HG02840 (cell line): ENCODE data around the gene LIN28B.
"Not testable (repeated sequence)": the region's sequence is repeated elsewhere in the genome, so short reads cannot be mapped to it uniquely, and the experiment has no call there.

Source experiments
- ATAC-seq: cut with Tn5 transposase; IDR thresholded peaks from one replicate; pipeline ENCODE4 v1.9.1; 2021; ENCODE audit warnings: mild to moderate bottlenecking, moderate library complexity, moderate number of reproducible peaks; ENCODE audit not compliant: unreplicated experiment, low FRiP score

Gene LIN28B

DNA sequence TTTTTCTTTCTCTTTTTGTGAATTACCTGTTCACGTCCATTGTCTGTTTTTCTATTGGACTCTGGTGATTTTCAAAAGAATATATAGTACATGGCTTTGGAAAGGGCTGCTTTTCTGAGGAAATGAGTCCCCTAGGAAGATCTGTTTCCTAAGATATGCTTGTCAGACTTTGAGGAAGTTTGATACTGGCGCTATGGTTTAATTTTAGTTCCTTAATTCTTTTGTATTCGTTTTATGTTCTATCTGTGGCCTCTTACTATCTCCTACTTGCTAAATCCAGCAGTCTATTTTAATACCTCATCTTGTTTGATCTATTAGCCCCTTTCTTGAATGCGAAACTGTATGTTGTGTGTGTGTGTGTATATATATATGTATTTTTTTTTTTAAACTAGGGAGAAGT lies 101.9 kb downstream of the LIN28B start:
- ATAC-seq, result no peak

DNA sequence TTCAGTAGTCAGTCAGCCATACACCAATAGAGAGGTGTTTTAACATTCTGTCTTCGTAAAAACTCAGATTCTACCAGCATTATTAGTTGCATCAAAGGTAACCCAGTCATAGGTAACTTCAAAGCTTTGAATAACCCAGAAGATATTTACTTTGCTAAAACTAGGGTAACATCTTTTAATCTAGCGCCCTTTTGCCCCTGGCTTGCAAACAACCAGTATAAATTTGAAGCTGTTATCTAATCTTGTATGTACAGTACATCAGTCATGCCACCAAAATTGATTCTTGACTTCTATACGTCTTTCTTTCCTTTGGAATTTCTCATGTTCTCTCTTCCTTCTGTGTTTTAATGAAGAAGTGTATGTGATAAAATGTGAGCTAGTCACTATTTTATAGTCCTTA lies 109.3 kb downstream of the LIN28B start:
- ATAC-seq, result no peak

DNA sequence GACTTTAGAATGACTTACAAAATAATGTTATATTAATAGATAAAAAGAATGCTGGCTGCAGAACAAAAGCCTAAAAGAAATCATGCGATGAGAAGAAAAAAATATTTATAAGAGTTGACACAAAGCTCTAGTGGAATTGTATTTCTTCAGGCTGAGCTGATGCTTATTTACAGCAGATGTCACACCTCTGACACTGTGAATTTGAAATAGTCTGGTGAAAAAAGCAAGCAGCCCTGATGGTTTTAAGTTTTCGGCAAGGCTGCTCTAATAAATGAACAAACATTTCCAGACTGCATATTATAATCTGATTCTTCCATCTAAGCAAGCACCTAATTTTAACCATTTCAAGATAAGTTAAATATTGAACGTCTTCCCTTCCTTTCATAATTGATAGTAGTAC lies 109.9 kb downstream of the LIN28B start:
- ATAC-seq, result no peak

DNA sequence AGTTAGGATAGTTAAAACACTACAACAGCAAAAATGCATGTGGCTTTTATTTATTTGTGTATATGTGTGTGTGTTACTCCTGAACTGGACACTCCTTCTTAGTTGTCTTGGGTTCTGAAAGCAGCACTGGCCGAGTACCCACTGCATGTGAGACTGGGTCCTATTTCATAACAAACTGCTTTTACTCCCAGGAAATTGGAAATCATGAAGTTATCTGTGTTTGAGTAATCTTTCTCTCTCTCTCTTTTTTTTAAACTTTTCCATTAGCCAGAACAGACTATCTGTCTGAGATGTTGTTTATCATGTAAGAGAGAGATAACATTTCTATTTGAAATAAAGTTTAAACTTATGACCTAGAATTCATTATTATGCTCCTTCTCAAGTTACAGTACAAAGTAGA lies 110.4 kb downstream of the LIN28B start:
- ATAC-seq, result no peak

DNA sequence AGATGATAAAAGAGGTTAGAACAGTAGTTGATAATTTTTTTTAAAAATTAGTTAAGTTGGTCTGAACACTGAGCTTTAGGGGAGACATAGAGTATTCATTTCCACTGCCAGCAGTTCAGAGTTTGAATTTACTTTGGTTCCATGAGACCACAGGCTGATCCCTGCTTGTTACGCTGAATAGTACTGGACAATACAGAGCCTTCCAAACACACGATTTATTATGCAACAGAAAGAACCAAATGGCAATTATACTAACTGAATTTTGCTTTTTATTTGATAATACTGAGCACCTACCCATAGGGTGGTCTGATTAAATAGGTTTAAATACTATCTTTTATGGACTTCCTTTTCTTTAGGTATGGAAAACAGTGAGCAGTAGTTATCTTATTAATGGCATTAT lies 111.5 kb downstream of the LIN28B start:
- ATAC-seq, result no peak

DNA sequence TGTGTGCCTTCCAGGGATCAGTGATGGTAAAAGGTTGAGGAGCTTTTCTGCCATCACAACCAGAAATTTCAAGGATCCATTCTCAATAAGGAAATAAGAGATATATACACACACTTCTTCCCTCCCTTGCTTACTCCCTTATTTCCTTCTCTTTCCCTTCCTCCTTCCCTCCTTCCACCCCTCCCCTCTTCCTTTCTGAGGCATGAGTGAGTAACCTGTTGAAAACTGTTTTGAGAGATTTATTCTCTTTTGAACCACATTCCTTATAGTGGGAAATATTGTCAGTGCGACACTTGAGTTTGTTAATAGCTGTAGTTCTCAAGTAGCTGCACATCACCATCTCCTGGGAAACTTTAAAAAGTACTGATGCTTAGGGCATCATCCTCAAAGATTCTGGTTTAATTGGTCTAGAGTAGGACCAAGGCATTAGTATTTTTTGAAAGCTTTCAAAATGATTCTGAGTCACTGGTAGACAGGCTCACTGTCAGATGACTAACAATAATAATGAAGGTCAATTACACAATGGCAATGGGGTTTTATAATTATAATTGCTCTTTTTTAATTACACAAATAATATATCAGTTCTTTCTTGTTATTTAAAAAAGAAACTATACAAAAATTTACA lies 113.0 kb downstream of the LIN28B start:
- ATAC-seq, result no peak

DNA sequence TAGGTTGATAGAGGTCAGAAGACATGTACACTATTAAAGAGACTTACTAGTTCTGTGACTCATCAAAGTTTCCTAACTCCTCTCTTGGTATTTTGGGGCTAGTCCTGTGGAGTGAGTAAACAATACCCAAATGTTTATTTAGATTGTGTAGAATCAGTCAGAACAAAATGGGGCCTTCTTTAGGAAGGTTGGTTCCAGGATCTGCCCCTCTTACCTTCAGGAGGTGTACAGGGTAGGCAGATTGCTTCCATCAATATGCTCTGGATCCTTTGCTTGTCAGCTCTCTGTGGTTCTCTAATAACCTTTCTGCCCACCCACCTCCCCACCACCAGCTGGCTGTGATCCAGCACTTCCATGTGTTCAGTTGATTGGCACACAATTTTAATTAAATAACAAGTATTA lies 115.9 kb downstream of the LIN28B start:
- ATAC-seq, result no peak

DNA sequence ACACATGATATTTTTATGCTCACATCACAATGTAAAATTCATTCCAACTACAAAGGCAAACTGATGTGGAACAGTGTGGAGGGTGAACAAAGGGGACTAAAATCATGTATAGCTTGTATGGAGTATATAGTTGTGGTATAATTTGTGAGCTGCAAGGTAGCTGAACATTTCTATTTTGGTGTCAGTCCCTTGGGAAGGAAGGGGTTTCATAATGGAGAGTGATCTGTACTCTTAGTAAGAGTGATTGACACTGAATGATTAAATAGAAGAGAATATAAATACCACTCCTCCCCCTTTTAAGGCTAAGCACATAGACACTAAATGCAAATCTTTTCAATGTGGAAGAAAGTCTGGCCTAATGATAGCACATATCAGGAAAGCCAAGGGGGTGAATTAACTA lies 118.3 kb downstream of the LIN28B start:
- no peak for ATAC-seq

DNA sequence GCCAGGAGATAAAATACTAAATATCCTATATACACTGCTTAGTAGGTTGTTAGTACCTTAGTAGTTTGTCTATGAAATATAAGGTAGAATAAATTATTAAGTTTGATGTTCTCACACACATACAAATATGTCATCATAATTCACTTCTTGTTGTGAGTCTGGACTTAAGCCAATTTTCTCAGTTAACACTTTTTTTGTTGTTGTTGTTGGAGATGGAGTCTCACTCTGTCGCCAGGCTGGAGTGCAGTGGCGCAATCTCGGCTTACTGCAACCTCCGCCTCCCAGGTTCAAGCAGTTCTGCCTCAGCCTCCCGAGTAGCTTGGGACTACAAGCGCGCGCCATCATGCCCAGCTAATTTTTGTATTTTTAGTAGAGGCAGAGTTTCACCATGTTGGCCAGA lies 119.5 kb downstream of the LIN28B start:
- not testable (repeated sequence) for ATAC-seq

DNA sequence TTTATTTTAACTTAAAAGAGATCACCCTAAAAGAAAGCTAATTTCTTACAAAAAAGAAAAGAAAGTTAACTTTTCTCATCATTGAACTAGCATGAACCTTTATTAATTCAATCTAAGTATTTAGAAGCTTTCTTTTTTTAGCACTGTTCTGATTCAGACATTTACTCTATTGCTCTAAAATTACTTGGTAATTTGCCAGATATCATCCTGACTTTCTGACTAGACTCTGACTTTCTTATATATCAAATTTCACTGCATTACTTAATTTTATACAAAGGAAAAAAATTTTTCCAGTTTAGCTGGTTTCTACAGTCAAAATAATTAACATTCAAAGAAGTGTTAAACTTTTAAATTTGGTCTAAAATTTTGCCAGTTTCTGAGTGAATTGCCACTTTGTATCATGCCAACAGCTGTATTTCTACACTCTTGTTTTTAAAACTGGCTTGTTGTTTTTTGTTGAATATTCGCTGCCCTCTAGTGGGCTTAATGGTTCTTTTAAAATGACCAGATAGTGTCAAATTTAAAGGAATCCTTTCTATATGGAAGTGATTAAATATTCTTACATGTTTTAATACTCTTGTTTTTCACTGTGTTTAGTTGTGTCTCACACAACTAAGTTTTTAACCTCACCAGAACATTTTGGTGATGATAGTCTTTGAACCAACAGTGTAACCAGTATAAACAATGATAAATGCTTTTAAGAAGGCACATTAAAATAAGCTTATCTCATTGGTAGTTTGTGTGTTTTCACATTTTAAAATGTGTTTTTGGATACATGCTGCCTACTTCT lies 120.9 kb downstream of the LIN28B start:
- ATAC-seq, result no peak

DNA sequence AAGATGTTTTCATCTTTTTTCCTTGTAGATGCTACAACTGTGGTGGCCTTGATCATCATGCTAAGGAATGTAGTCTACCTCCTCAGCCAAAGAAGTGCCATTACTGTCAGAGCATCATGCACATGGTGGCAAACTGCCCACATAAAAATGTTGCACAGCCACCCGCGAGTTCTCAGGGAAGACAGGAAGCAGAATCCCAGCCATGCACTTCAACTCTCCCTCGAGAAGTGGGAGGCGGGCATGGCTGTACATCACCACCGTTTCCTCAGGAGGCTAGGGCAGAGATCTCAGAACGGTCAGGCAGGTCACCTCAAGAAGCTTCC lies 121.4 kb downstream of the LIN28B start:
- ATAC-seq, result no peak

DNA sequence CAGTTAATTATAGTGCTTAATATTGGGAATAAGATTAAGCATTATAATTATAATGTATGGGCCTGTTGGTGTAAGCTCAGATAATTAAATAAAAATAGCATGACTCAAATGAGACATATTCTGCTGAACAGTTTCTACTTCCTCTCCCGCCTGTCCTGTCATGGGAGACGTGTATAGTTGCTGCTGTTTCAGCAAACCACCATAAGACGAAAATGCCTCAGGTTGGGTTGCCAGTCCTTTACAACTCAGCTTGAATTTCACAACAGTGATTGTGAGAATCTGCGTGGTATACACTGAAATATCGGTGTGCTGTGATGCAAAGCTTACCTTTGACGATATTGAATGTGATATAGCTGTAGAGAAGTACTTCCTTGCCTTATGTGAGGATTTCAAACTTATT lies 123.4 kb downstream of the LIN28B start:
- ATAC-seq, result no peak

DNA sequence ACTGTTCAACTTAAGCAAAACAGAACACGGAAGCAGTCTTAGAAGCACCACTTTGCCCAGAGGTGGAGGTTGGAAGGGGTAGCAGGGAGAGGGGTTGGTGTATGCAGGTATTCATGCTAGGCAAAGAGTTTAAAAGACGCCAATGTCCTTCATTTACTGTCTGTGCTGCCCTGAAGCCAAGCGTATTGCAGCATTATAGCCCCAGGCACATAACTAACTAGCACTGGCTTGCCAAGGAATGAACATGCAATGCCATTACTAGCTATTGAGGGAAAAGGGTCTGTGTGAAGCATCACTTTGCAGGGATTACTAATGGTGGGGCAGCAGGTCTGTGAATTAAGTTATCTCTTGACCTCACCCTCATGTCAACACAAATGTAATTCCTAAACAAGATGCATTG lies 124.8 kb downstream of the LIN28B start:
- ATAC-seq, result not testable (repeated sequence)

DNA sequence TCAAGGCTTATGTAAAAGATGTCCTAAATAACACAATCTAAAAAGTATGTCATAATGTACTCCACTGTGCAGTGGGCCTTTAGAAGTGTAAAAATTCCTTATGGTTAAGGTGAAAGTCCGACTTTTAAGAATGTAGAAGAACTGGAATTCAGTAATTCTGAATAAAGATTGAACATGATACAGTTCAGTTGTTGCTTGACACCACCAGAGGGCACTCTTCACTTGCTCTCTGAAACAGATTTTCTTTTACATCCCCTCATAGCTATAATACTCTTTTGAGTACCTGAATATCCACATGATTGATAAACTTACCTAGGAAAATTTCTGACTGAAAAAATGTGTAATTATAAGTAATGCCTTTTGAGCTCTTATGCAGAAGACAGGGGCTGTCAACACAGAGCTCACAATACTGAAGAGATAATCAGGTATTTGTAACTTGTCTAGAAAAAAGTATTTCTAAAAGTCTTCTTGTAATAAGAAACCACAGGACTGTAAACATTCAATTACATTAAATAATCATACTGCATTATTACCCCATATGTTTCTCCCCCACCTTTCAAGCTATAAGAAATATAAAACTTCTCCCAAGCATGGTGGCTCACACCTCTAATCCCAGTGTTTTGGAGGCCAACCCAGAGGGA lies 130.8 kb downstream of the LIN28B start:
- no peak for ATAC-seq

DNA sequence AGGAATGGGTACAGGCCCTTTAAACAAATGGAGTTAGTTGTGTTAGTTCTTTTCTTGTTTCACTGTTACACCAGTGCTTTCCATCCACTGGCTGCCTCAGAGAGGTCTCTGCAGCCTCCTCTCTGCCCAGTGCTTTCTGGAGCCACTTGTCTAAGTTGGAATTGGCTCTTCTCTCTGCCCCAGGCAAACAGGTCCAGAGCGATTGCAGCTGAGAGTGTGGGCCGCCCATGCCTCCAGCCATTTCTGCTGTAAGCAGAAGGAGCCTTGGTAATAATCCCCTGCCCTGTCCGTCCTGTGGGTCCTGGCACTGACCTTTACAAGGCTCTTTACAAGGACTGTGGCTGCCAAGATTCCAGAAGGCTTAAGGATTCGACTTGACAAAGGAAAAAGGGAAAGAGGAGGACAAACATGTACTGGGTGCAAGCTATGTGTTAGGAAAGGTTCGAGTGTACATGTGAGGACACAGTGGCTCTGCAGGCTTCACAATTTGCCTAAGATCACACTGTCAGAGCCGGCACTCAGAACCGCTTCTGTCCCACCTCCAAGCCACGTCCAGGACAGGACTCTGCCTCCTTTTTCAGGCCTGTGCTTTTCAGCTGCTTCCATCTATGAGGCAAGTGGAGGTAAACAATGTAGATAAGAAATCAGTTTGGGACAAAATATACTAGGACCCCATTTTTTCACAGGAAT lies 134.4 kb downstream of the LIN28B start:
- ATAC-seq, result no peak

DNA sequence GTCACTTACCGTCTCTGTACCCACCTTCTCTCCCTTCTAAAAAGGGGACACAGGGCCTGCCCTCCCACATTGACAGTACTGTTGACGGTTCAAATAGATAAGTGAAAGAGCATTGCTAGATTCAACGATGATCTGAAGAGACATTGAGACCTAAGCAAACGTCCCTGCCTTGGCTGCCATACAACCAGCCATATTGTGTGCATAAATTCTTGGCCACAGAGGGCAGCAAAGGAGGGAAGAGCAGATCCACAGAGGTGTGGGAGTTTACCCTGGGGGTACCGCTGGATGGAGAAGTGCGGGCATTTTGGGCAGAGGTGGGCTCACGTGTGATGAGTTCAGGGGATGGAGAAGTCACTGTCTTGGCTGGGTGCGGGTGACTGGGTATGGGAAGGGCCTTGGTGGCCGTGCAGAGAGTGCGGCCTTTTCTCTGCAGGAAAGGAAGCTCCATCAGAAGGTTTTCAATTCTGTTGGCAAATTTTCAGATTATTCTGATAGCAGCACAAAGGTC lies 137.3 kb downstream of the LIN28B start:
- no peak for ATAC-seq

DNA sequence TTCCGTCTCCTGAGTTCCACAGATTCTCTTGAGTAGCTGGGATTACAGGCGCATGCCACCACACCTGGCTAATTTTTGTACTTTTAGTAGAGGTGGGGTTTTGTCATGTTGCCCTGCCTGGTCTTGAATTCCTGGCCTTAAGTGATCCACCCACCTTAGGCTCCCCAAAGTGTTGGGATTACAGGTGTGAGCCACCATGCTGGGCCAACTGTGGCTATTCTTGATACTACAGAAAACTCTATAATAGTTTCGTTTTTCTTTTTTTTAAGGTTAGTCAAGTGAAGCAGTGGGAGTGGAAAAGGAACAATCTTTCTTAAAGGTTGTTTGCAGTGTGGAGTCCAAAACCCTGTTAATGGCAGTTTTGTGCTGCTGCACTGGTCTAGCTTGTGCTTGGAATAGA lies 138.2 kb downstream of the LIN28B start:
- no peak for ATAC-seq

DNA sequence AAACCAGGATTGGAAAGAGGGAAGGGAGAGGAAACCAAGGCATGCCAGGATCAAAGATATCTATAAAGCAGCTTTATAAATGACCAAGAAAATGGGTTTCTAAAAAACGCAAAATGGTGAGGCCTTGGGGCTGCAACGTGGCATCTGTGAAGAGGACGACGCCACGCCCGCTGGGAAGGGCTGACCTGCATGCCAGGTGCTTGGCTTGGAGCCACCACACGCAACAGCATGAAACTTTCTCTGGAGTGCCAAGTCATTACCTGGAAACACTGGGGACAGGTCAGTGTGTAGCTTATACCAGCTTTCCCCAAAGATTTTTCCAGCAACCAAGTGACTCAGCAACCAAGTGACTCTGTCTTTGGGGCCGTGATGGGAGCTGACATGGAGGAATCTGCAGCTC lies 140.4 kb downstream of the LIN28B start:
- no peak for ATAC-seq

DNA sequence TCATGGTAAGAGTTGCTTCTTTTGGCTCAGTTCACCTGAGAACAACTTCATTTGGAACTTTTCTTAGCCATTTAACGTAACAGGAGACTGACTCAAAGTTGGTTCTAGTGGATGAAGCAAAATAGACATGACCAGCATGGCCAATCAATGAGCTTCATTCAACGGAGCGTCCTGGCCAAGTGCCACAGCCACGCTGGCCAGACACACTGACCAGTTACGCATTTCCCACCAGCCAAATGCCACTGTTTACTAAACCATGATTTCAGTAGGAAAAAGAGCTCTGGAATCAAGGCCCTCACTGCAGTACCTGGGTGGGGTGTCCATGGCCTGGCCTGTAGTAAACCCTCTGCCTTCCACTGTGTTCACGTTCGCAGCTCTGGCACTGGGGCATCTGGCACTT lies 142.5 kb downstream of the LIN28B start:
- ATAC-seq, result no peak

DNA sequence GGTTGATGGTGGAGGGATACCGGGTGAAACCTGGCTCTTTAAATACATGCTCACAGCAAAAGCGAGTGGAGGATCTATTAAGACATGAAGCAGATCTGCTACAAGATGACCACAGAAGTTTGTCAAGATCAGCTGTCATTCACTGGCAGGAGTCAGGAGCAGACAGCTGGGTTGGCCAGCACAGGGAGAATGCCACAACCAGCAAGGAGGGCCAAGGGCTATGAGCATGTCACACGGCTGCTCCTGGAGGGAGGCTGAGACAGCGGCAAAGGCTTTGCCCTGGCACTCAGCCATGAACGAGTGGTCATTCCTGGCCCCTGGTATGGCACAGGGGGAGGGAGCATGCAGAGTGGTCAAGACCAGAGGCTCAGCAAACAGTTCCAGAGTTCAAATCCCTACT lies 145.3 kb downstream of the LIN28B start:
- no peak for ATAC-seq

DNA sequence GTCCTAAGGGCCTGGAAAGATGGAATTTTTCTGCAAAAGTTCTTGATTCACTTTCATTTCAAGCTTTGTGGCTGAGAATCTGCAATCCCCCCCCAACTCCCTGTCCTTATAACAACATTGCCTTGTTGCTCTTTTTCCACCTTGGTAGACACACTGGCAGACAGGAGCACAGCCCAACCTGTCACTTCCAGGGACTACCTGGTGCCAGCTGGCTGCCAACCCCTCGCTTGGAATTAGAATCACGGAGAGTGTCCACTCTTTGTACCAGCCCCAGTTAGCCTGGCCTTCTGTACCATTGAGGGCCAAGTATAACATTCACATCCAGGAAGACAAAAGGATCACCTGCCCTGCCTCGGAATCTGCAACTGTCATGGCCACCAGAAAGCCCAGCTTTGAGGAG lies 148.2 kb downstream of the LIN28B start:
- ATAC-seq, result no peak
